Upper lobe of left lung (tissue), 4 donors: ENCODE measurements around the gene MANF.

Experiments
- CTCF ChIP-seq, 6 experiments: fragments of 450-650 bp in 4 of 6; fragments of 200-600 bp in 2 of 6; sonication (generic) in 2 of 6; IDR thresholded peaks; one replicate each; pipeline ENCODE4 v1.5.1; 2016 to 2019; ENCODE audit warnings: antibody characterized with exemption in 6 of 6
- POLR2A ChIP-seq, 4 donors: fragments of 450-650 bp; IDR thresholded peaks; one replicate each; pipeline ENCODE4 v1.5.1; 2016 to 2017; ENCODE audit warnings: antibody characterized with exemption in 4 of 4, mild to moderate bottlenecking in 2 of 4

GRCh38 chr3:51381333-51381705 lies 3.8 kb upstream of the MANF start:
- no peak for TF ChIP-seq CTCF (IDR thresholded peaks at IDR 0.05)
- TF ChIP-seq POLR2A (IDR thresholded peaks at IDR 0.05) = no peak
